ENCODE data around the gene C11orf86. TPM values are rescaled to one million over a fixed set of nuclear protein-coding genes. Genes with fewer than 3 reads are reported as not detected.

C11orf86 gene
- total RNA-seq, 1 experiment from 2014 or later = 0.28 TPM

GRCh38 chr11:66950112-66950535, 25.0 kb upstream of the C11orf86 start:
- no peak for TF ChIP-seq POLR2AphosphoS5 (IDR thresholded peaks at IDR 0.05; ENCODE audit: low read depth, low read length)
- TF ChIP-seq, protein P1, sequence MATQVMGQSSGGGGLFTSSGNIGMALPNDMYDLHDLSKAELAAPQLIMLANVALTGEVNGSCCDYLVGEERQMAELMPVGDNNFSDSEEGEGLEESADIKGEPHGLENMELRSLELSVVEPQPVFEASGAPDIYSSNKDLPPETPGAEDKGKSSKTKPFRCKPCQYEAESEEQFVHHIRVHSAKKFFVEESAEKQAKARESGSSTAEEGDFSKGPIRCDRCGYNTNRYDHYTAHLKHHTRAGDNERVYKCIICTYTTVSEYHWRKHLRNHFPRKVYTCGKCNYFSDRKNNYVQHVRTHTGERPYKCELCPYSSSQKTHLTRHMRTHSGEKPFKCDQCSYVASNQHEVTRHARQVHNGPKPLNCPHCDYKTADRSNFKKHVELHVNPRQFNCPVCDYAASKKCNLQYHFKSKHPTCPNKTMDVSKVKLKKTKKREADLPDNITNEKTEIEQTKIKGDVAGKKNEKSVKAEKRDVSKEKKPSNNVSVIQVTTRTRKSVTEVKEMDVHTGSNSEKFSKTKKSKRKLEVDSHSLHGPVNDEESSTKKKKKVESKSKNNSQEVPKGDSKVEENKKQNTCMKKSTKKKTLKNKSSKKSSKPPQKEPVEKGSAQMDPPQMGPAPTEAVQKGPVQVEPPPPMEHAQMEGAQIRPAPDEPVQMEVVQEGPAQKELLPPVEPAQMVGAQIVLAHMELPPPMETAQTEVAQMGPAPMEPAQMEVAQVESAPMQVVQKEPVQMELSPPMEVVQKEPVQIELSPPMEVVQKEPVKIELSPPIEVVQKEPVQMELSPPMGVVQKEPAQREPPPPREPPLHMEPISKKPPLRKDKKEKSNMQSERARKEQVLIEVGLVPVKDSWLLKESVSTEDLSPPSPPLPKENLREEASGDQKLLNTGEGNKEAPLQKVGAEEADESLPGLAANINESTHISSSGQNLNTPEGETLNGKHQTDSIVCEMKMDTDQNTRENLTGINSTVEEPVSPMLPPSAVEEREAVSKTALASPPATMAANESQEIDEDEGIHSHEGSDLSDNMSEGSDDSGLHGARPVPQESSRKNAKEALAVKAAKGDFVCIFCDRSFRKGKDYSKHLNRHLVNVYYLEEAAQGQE (IDR thresholded peaks at IDR 0.05; ENCODE audit: insufficient read depth in 1 of 2, low read depth in 2 of 2, low read length in 1 of 2) = no peak
- no peaks in the 10 kb centered on the region for H3K27me3 ChIP-seq (ENCODE audit: control insufficient read depth, insufficient read depth, low read length)
- H3K27ac ChIP-seq (ENCODE audit: low read length) = peak overlapping the region; percentile 64
- peak; percentile 90 for ATAC-seq
- peaks cover 15% of the 10 kb centered on the region for H3K4me1 ChIP-seq (ENCODE audit: control insufficient read depth, insufficient read depth, low read length)
- no peaks in the 10 kb centered on the region for H3K9me3 ChIP-seq (ENCODE audit: control insufficient read depth, insufficient read depth, low read depth, low read length)
- no TSS peak for BruUV-seq (replicated peaks)
- H3K36me3 ChIP-seq (ENCODE audit: control insufficient read depth, insufficient read depth, low read length) = no peaks in the 10 kb centered on the region
- intact Hi-C loops (cut with micrococcal nuclease; ENCODE audit: unreplicated experiment) = no loop called here
- in situ Hi-C loops (cut with HindIII; ENCODE audit: low pct_unique_long_range_greater_than_20kb, low sequenced_read_pairs) = no loop called here
- H3K4me3 ChIP-seq (ENCODE audit: low read depth in 2 of 2, low read length in 2 of 2) = no peak overlapping the region
- peak; percentile 91 for DNase-seq (ENCODE audit: low read depth, low spot score)
- ChIA-PET POLR2A (interaction anchor here (0.5 to 0.7 kb wide), 2 partner anchors 26 to 76 kb away, joined by 3 to 4 read pairs; no protein-coding TSS in a partner anchor), CTCF (interaction anchor here (0.5 kb wide), 1 partner anchor 1503 kb away, joined by 3 read pairs; no protein-coding TSS in a partner anchor)

DNA sequence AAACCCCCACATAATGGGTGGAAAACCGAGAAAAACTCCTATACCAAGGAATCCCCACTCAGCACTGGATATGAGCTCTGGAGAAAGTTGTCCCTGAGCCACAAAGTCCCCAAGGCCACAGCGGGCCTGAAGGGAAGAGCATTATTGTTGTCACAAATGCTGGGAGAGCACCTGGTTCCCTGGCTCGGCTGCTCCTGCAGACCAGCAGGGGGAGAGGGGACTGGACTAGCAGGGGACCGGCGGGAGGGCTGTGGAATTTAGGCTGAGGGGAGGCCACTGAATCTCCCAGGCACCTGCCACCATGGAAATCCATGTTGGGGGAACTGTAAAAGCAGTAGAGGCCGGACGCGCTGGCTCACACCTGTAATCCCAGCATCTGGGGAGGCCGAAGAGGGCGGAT, 24.0 kb upstream of the C11orf86 start:
- intact Hi-C loops (cut with micrococcal nuclease; ENCODE audit: unreplicated experiment) = no loop called here
- POLR2A ChIA-PET = interaction anchor here (0.7 kb wide), 1 partner anchor 73 kb away, joined by 8 read pairs; no protein-coding TSS in a partner anchor

More for the DNA sequence above, 24.0 kb upstream of the C11orf86 start:
- TF ChIP-seq, protein P2, sequence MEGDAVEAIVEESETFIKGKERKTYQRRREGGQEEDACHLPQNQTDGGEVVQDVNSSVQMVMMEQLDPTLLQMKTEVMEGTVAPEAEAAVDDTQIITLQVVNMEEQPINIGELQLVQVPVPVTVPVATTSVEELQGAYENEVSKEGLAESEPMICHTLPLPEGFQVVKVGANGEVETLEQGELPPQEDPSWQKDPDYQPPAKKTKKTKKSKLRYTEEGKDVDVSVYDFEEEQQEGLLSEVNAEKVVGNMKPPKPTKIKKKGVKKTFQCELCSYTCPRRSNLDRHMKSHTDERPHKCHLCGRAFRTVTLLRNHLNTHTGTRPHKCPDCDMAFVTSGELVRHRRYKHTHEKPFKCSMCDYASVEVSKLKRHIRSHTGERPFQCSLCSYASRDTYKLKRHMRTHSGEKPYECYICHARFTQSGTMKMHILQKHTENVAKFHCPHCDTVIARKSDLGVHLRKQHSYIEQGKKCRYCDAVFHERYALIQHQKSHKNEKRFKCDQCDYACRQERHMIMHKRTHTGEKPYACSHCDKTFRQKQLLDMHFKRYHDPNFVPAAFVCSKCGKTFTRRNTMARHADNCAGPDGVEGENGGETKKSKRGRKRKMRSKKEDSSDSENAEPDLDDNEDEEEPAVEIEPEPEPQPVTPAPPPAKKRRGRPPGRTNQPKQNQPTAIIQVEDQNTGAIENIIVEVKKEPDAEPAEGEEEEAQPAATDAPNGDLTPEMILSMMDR (IDR thresholded peaks at IDR 0.05) = no peak
- no peak for TF ChIP-seq TCF7L2 (IDR thresholded peaks at IDR 0.05; ENCODE audit: low read depth, low read length)
- TF ChIP-seq POLR2AphosphoS5 (IDR thresholded peaks at IDR 0.05; ENCODE audit: low read depth, low read length) = no peak
- TF ChIP-seq, protein P1 (IDR thresholded peaks at IDR 0.05; ENCODE audit: insufficient read depth in 1 of 2, low read depth in 2 of 2, low read length in 1 of 2) = no peak
- TF ChIP-seq SIN3A (IDR thresholded peaks at IDR 0.05; ENCODE audit: borderline replicate concordance, insufficient read depth, low read depth, low read length) = no peak
- in situ Hi-C loops (cut with HindIII; ENCODE audit: low pct_unique_long_range_greater_than_20kb, low sequenced_read_pairs) = no loop called here
- BruUV-seq (replicated peaks) = no TSS peak
- no peak for ATAC-seq
- Histone ChIP-seq H3K9me3 (ENCODE audit: control insufficient read depth, insufficient read depth, low read depth, low read length) (no peaks in the 10 kb centered on the region), H3K4me1 (ENCODE audit: control insufficient read depth, insufficient read depth, low read length) (peaks cover 15% of the 10 kb centered on the region), H3K4me3 (ENCODE audit: low read depth in 2 of 2, low read length in 2 of 2) (no peak overlapping the region), H3K27me3 (ENCODE audit: control insufficient read depth, insufficient read depth, low read length) (no peaks in the 10 kb centered on the region), H3K27ac (ENCODE audit: low read length) (no peak overlapping the region), H3K36me3 (ENCODE audit: control insufficient read depth, insufficient read depth, low read length) (no peaks in the 10 kb centered on the region)
- CTCF ChIA-PET = interaction anchor here (0.7 kb wide), 1 partner anchor 69 kb away, joined by 8 read pairs; no protein-coding TSS in a partner anchor
- DNase-seq (ENCODE audit: low read depth, low spot score) = no peak
